Measurements from ENCODE around the gene PHACTR1. TPM values are rescaled to one million over a fixed set of nuclear protein-coding genes. Genes with fewer than 3 reads are reported as not detected.

Gene PHACTR1
- polyA plus RNA-seq, 1 of the 3 experiments (the other 2 are of a cell fraction): 0.12 TPM

DNA sequence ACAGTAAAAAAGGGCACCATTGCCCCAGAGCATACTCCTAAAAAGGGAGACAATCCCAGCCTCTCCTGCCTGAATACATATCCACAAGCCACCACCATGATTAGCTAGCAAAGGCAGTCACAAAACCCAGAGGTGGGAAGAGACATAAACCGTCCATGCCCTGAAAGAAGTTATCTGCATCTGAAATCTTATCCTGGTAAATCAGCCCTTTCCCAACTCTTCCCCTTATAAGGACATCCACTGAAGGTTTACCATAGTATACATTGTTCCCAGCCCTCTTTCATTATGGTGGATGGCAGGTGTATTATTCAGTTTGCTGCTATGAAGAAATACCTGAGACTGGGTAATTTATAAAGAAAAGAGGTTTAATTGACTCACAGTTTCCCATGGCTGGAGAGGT, 516.5 kb downstream of the PHACTR1 start:
- Histone ChIP-seq H3K27ac (ENCODE audit: low read depth in 2 of 2, low read length in 1 of 2) (no peak overlapping the region), H3K9me3 (no peaks in the 10 kb centered on the region), H3K79me2 (ENCODE audit: insufficient read depth) (no peaks in the 10 kb centered on the region), H3F3A (replicated peaks; ENCODE audit: insufficient read depth) (no peaks in the 10 kb centered on the region), H3K27me3 (ENCODE audit: insufficient read depth) (no peaks in the 10 kb centered on the region), H3K4me3 (ENCODE audit: low read depth in 2 of 2, low read length in 1 of 2) (no peak overlapping the region), H3K4me1 (ENCODE audit: control insufficient read depth in 1 of 2, insufficient read depth in 2 of 2, low read depth in 1 of 2, low read length in 1 of 2) (no peaks in the 10 kb centered on the region), H3K36me3 (replicated peaks in 1 of 2; ENCODE audit: control insufficient read depth in 1 of 2, insufficient read depth in 2 of 2, low read length in 1 of 2) (no peaks in the 10 kb centered on the region), H4K20me1 (ENCODE audit: insufficient read depth) (no peaks in the 10 kb centered on the region), H2AFZ (ENCODE audit: low read depth) (no peak overlapping the region), H3K9me2 (no peaks in the 10 kb centered on the region), H3K9ac (no peak overlapping the region), H3K4me2 (no peak overlapping the region)
- WGBS (ENCODE audit: low lambda C conversion rate): 44% methylated on average over 1 of the region's 1 CpG
- TF ChIP-seq, protein P1, sequence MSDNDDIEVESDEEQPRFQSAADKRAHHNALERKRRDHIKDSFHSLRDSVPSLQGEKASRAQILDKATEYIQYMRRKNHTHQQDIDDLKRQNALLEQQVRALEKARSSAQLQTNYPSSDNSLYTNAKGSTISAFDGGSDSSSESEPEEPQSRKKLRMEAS (IDR thresholded peaks at IDR 0.05; ENCODE audit: low read depth): no peak
- TF ChIP-seq, protein P2, sequence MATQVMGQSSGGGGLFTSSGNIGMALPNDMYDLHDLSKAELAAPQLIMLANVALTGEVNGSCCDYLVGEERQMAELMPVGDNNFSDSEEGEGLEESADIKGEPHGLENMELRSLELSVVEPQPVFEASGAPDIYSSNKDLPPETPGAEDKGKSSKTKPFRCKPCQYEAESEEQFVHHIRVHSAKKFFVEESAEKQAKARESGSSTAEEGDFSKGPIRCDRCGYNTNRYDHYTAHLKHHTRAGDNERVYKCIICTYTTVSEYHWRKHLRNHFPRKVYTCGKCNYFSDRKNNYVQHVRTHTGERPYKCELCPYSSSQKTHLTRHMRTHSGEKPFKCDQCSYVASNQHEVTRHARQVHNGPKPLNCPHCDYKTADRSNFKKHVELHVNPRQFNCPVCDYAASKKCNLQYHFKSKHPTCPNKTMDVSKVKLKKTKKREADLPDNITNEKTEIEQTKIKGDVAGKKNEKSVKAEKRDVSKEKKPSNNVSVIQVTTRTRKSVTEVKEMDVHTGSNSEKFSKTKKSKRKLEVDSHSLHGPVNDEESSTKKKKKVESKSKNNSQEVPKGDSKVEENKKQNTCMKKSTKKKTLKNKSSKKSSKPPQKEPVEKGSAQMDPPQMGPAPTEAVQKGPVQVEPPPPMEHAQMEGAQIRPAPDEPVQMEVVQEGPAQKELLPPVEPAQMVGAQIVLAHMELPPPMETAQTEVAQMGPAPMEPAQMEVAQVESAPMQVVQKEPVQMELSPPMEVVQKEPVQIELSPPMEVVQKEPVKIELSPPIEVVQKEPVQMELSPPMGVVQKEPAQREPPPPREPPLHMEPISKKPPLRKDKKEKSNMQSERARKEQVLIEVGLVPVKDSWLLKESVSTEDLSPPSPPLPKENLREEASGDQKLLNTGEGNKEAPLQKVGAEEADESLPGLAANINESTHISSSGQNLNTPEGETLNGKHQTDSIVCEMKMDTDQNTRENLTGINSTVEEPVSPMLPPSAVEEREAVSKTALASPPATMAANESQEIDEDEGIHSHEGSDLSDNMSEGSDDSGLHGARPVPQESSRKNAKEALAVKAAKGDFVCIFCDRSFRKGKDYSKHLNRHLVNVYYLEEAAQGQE (IDR thresholded peaks at IDR 0.05; ENCODE audit: low read depth, low read length): no peak
- TF ChIP-seq, protein P3, sequence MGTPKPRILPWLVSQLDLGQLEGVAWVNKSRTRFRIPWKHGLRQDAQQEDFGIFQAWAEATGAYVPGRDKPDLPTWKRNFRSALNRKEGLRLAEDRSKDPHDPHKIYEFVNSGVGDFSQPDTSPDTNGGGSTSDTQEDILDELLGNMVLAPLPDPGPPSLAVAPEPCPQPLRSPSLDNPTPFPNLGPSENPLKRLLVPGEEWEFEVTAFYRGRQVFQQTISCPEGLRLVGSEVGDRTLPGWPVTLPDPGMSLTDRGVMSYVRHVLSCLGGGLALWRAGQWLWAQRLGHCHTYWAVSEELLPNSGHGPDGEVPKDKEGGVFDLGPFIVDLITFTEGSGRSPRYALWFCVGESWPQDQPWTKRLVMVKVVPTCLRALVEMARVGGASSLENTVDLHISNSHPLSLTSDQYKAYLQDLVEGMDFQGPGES (IDR thresholded peaks at IDR 0.05; ENCODE audit: low read depth, low read length): no peak
- no peak for TF ChIP-seq SIN3A (IDR thresholded peaks at IDR 0.05; ENCODE audit: borderline replicate concordance, low read depth, low read length)
- no peak for TF ChIP-seq TEAD4 (IDR thresholded peaks at IDR 0.05; ENCODE audit: borderline replicate concordance, insufficient read depth)
- TF ChIP-seq, protein P4, sequence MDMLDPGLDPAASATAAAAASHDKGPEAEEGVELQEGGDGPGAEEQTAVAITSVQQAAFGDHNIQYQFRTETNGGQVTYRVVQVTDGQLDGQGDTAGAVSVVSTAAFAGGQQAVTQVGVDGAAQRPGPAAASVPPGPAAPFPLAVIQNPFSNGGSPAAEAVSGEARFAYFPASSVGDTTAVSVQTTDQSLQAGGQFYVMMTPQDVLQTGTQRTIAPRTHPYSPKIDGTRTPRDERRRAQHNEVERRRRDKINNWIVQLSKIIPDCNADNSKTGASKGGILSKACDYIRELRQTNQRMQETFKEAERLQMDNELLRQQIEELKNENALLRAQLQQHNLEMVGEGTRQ (IDR thresholded peaks at IDR 0.05; ENCODE audit: borderline replicate concordance, low read depth, low read length): no peak
- TF ChIP-seq SMC3 (IDR thresholded peaks at IDR 0.05; ENCODE audit: low read depth, low read length): no peak
- TF ChIP-seq NFIC (IDR thresholded peaks at IDR 0.05; ENCODE audit: borderline replicate concordance): no peak
- TF ChIP-seq JUND (IDR thresholded peaks at IDR 0.05): no peak
- TF ChIP-seq POLR2AphosphoS5 (IDR thresholded peaks at IDR 0.05; ENCODE audit: low read depth, low read length): no peak
- TF ChIP-seq MEF2A (IDR thresholded peaks at IDR 0.05; ENCODE audit: borderline replicate concordance, low read depth): no peak
- CTCF ChIA-PET: no interaction called here
- POLR2A ChIA-PET: no interaction called here
- no peak for DNase-seq

DNA sequence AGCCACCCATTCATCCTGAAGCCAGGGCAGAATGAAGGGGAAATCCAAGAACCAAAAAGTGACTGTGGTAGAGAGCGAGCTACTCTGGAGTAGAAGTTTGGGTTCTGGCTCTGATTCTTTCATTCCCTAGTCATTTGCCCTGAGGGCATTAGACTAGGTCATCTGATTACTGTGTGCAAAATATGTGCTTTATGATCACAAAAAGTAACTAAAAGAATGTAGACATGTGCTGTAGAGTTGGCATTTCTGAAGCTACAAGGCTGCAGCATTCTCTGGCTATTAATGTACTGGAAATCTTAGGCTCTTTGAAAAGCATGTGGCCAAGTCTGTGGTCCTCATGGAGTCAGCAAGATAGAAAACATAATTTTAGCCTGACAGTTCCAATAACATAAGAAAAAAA, 517.6 kb downstream of the PHACTR1 start:
- DNase-seq: no peak
- no peaks in the 10 kb centered on the region for H3K9me3 ChIP-seq
- 55% methylated on average over 1 of the region's 1 CpG for WGBS (ENCODE audit: low lambda C conversion rate)
- TF ChIP-seq RFX5 (IDR thresholded peaks at IDR 0.05; ENCODE audit: low read length) (no peak), MXI1 (IDR thresholded peaks at IDR 0.05; ENCODE audit: low read depth, low read length) (no peak), POLR2AphosphoS5 (IDR thresholded peaks at IDR 0.05; ENCODE audit: low read depth, low read length) (no peak), SIN3A (IDR thresholded peaks at IDR 0.05; ENCODE audit: borderline replicate concordance, low read depth, low read length) (no peak), FOXJ3 (CRISPR knock-in tag; IDR thresholded peaks at IDR 0.05) (no peak), GATA2 (CRISPR knock-in tag; IDR thresholded peaks at IDR 0.05) (no peak), JUND (IDR thresholded peaks at IDR 0.05) (no peak), FOXM1 (IDR thresholded peaks at IDR 0.05; ENCODE audit: low read depth) (no peak), NRF1 (IDR thresholded peaks at IDR 0.05; ENCODE audit: low read depth, low read length) (no peak), EP300 (IDR thresholded peaks at IDR 0.05; ENCODE audit: borderline replicate concordance in 1 of 2, low read depth in 1 of 2, low read length in 1 of 2) (no peak), RAD21 (IDR thresholded peaks at IDR 0.05; ENCODE audit: low read length) (no peak), RCOR1 (IDR thresholded peaks at IDR 0.05; ENCODE audit: low read length) (no peak)
- TF ChIP-seq, protein P4 (IDR thresholded peaks at IDR 0.05; ENCODE audit: borderline replicate concordance, low read depth, low read length): no peak
- TF ChIP-seq, protein P3 (IDR thresholded peaks at IDR 0.05; ENCODE audit: low read depth, low read length): no peak
- POLR2A ChIA-PET: no interaction called here
- no peaks in the 10 kb centered on the region for H3F3A ChIP-seq (replicated peaks; ENCODE audit: insufficient read depth)
- no peak overlapping the region for H3K27ac ChIP-seq (ENCODE audit: low read depth in 2 of 2, low read length in 1 of 2)
- H3K9ac ChIP-seq: no peak overlapping the region
- H3K4me2 ChIP-seq: no peak overlapping the region
- H3K4me1 ChIP-seq (ENCODE audit: control insufficient read depth in 1 of 2, insufficient read depth in 2 of 2, low read depth in 1 of 2, low read length in 1 of 2): no peaks in the 10 kb centered on the region
- no peak overlapping the region for H2AFZ ChIP-seq (ENCODE audit: low read depth)
- no peaks in the 10 kb centered on the region for H3K27me3 ChIP-seq (ENCODE audit: insufficient read depth)
- no peaks in the 10 kb centered on the region for H3K36me3 ChIP-seq (replicated peaks in 1 of 2; ENCODE audit: control insufficient read depth in 1 of 2, insufficient read depth in 2 of 2, low read length in 1 of 2)
- H4K20me1 ChIP-seq (ENCODE audit: insufficient read depth): no peaks in the 10 kb centered on the region
- H3K9me2 ChIP-seq: no peaks in the 10 kb centered on the region
- CTCF ChIA-PET: no interaction called here
- H3K4me3 ChIP-seq (ENCODE audit: low read depth in 2 of 2, low read length in 1 of 2): no peak overlapping the region
- H3K79me2 ChIP-seq (ENCODE audit: insufficient read depth): no peaks in the 10 kb centered on the region

All from SK-N-SH (cell line).